Stimulated activated CD8-positive, alpha-beta memory T cell treated with anti-CD3 and anti-CD28 coated beads, Interleukin-2, amount 100 ng/mL, for 1 hour (primary cell): ENCODE data around the gene REEP1.

Experiments
- DNase-seq, 2 donors: peaks; one replicate each; pipeline ENCODE4 v3.0.0-alpha.2; 2020; ENCODE audit warnings: low read depth in 2 of 2

The REEP1 gene

DNA sequence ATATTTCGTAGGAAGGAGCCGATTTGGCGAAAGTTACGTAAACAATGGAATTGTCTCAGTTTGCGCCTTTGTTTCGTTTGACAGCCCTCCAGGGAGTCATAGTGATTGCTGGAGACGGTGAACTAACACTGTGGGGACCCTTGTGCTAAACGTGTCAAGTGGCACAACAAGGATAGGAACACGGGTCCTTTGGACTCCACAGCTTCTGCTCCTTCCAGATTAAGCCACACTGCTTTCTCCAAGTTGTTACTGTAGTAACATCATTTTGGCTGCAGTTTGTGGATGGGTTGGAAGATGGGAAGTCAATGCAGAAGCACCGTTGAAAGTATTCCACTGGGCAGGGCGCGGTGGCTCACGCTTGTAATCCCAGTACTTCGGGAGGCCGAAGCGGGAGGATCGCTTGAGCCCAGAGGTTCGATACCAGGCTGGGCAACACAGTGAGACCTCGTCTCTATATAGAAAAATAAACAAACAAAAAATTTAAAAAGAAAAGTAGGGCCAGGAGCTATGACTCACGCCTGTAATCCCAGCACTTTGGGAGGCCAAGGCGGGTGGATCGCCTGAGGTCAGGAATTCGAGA, 141.5 kb downstream of the REEP1 start:
- DNase-seq, result no peak

DNA sequence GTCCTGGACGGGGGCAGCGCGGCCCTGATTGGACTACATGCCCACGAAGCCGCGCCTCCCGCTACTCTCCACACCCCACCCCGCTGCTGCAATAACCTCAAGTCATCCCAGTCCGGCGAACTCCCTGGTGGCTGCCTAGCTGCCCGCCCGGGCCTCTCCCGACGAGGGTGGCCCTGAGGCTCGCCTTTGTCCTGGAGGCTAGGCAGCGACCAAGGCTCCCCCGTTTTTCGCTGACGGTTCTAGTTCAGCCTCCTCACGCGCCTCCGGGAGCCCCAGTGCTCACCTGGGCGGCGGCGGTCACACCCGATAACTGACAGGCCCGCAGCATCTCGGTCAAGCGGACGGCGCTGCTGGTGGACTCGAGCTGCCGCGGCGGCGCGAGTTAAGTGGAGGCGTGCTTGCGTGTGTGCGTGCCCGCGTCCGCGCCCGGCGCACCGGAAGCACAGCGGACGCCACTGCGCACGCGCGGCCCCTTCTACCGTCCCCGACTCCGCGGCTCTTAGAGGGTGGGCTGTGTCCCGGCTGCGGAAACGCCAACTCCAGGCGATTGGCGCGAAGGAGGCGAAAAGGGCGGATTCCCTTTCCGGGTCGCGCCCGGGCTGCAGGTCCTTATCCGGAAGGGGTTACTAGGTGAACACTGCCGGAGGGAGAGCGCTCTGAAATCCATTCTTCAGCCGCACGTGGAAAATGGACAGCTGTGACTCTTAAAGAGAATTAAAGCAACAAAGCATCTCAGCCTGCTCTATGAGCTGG, 142.2 kb downstream of the REEP1 start, which contains the start of gene IMMT:
TSS of gene IMMT (minus strand) at position 408 of the 753 bp plus-strand sequence. CDS start at position 328, 80 bp downstream.
- peak; percentile 79 to 89 for DNase-seq

DNA sequence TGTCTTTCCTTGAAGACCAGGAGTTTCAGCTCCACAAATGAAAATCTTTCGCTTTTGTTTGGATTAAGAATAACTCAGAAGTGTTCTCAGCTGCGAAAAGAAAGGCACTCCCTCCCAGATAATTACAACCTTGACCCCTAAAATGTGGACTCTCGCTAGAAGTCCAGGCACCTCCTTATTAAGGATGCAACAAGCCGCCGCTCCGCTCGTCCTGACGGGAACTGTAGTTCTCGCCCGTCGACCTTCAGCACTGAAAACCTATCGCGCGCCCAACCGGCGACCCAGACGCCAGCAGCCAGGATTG, 142.7 kb downstream of the REEP1 start:
- no peak for DNase-seq

DNA sequence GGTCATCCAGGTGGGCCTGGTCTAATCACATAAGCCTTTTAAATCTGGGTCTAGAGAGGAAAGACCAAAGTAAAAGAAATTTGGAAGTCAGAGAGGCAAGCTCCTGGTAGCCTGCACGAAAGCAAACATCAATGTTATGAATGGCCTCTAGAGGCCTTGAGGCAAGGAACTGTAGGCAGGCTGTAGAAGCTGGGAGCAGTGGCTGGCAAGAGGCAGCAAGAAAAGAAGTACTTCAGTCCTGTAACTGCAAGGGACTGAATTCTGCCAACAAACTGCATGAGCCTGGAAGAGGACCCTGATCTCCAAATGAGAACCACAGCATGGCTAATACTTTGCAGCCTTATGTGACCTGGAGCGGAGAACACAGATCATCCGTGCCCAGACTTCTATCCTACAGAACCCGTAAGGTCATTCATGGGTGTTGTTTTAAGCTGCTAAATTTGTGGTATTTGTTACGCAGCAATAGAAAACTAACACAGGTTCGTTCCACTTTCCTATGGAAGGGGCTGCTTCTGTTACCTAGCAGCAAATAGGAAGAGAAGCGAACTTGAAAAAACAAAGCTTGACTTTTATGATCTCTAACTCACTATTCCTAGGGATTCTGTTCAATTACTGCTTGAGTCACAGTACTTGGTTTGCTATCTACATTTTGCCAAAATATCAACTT, 143.4 kb downstream of the REEP1 start:
- no peak for DNase-seq

DNA sequence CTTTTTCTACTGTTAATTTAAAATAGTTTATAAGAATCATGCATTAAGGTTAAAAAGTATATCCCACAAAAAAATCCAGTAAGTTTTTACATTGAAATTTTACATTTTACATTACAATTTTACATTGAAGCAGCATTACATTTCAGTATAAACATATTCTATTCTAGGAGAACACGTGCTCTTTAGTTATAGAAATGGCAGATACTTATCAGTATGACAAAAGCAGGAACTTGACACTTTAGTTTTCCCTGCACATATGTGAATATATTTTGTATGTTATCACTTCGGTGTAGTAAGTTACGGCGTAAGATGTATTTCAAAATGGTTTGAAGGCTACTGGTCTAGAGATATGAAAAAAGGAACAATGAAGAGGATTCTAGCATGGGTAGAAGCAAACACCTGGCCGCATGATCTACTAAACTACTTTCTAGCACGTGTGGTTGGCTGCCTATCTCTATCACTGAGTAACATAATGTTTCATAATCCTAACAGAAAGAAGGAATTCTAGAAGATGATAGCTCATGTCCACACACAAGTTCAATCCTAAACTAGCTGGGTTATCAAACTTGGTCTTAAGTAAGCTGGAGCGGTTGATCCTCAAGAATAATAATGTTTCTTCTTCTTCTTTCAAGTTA, 147.5 kb downstream of the REEP1 start:
- DNase-seq, result no peak

DNA sequence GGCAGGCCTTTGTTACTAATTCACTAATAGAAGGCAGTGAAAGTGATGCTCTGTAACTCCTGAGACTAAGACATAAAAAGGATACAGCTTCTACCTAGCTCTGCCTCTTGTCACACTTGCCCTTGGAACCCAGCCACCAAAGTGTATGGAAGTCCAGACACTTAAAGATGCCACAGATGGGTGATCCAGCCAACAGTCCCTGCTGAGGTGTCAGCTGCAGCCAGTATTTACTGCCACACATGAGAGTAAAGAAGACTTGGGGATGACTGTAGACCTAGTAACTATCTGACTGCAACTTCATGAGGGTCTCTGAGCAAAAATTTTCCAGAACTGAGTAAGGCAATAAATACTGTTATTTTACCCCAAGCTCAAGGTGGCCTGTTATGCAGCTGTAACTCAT, 151.0 kb downstream of the REEP1 start:
- no peak for DNase-seq

DNA sequence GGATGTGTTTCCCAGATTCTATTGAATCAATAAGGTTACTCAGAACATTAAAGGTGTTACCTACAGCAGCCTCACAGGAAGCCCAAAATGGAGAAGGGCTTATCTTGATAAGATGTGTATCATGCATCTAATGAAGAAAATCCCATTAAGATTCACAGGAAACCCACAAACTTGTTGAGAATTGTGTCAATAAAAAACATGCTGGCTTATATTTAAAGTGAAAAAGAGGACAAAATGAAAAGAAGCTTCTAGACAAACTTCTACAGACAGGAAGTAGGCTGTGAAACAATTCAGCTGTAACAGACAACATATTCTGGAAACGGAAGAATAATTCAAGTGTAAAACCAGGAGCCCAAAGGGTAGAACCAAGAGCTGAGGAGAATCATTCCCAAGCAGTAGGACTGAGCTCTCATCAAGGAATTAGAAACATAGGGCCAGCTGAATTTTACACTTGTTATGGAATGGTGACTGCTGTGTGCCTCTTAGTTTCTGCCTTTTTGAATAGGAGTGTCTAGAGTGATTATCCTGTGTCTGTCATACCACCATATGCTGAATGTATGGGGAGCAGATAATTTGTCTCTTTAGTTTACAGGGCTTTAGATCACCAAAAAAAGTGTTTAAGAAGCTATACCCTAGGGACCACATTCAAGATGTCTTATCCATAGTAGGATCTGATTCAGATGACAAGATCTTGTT, 151.8 kb downstream of the REEP1 start:
- no peak for DNase-seq

DNA sequence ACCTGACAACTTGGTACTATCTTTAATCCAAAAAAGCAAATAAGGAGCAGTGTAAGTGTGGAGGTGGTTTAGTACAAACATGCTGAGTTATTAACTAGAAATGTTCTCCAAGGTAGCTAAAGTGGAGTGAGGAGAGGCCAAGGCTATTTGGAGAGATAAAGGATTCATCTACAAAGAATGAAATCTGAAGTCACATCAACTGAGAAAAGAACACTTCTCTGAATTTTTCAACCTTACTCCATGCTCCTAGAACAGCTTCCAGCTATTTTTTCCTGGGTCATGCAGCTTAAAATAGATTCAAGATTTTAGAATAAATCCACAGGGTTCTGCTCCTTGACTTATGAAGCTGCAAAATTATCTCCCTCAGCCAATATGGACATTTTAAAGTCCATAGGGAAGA, 160.8 kb downstream of the REEP1 start:
- DNase-seq, result no peak

DNA sequence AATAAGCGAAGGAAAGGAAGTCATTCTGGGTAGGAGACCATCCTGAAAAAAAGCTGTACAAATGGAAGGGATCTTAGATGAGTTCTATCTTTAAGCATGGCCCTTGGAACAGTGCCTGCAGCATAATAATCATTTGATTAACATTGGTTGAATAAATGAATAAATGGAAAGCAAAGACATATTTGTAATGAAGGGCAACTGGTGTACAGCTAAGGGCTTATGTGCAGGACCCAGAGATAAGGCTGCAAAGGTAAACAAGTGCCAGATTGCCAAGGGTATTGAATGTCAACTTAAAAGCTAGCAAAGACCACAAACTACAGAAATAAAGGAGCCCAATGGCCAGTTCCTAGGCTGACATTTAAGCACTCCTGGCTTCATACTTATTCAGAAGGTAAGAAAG, 161.6 kb downstream of the REEP1 start:
- no peak for DNase-seq

DNA sequence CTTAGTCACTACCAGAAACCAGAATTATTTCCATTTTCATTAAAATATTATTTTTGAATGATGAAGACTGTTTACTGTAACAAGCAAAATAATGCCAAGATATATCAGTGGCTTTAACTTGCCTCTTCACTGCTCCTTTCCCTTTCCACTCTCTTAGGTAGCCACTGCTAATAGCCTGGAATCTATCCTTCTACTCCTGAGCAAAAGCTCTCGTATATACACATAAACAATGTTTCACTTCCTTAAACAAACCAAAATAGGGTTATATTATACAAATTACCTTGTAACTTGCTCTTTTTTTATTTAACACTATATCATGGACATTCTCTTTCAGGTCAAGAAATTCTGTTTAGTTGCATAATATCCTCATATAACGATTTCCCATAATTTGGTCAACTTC, 163.0 kb downstream of the REEP1 start:
- DNase-seq, result no peak

DNA sequence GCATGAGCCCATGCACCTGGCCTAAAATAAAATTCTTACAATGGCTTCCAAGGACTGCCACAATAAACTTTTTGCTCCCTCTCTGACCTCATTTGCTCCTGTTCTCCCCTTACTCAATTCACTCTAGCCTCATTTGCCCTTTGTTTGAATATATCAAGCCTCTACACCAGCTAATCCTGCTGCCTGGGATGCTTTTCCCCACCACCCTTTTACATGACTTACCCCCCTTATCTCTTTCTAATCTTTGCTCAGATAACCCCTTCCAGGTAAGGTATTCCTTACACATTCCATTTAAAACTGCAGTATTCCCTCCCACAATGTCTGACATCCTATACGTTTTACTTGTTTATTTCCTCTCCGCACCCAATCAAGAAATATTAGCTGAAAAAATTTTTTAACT, 164.8 kb downstream of the REEP1 start:
- no peak for DNase-seq

DNA sequence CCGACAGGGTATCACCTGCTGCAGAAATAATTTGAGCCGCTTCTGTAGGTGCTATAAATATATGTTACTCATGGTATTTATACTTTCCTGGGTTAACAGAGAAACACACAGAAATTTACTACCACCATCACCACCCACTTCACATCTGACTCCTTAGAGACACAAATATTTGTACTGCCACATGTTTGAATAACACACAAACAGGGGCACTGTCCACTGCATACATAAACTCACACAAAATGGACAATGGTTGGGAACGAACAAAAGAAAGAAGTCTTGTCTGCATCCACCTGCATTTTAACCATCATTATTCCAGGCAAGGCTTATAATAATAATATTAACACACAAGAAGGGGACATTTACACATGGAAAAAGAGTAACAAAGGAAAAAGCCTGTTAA, 166.1 kb downstream of the REEP1 start:
- no peak for DNase-seq

DNA sequence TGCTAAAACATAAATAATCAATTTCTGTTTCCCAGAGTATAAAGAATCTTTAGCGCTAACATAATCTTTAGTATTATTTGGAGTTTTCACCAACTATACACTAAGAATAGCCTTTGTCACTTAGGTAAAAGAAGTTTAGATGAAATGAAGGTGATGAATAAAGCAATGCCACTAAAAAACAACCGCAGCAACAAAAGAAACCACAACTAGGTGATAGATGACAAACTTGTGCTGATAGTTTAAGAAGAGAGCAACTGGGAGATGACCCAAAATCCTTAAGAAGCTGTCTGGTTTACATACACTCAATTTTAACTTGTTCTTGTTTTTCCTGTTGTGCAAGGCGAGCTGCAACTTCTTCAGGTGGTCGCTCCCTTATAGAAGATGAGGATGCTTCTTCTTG, 167.0 kb downstream of the REEP1 start:
- no peak for DNase-seq
